Astrocyte of the spinal cord (primary cell): ENCODE data around the gene RBKS.
A peak's percentile ranks its signal among the peaks of the same experiment; 100 is the strongest.

Source experiments
- DNase-seq: peaks from one replicate; pipeline ENCODE4 v3.0.0; 2011; ENCODE audit warnings: low read depth, low spot score
- H3K4me3 ChIP-seq: 2 replicates; pipeline ENCODE4 v1.5.1; 2011; ENCODE audit warnings: low read depth, mild to moderate bottlenecking, low read length, moderate library complexity
- in situ Hi-C: cut with HindIII; loops from 2 replicates; pipeline ENCODE4 v1.10.0; 2017; ENCODE audit warnings: low sequenced_read_pairs
- TF ChIP-seq, protein P1 (sequence below): IDR thresholded peaks from 2 replicates; pipeline ENCODE4 v1.5.1; 2012; ENCODE audit warnings: low read depth, mild to moderate bottlenecking, low read length, inconsistent platforms

The RBKS gene

DNA sequence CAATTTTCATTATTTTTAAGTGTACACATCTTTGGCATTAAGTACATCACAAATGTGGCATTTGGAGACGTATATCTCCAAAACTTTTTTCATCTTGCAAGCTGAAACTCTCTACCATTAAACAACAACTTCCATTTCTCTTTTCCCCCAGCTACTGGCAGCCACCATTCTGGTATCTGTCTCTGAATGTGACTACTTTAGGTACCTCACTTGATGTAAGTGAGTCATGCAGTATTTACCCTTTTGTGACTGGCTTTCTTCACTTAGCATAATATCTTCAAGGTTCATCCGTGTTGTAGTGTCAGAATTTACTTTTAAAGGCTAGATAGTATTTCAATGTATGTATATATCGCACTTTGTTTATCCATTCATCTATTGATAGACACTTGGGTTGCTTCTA is 17.4 kb upstream of the RBKS start:
- TF ChIP-seq, protein P1, sequence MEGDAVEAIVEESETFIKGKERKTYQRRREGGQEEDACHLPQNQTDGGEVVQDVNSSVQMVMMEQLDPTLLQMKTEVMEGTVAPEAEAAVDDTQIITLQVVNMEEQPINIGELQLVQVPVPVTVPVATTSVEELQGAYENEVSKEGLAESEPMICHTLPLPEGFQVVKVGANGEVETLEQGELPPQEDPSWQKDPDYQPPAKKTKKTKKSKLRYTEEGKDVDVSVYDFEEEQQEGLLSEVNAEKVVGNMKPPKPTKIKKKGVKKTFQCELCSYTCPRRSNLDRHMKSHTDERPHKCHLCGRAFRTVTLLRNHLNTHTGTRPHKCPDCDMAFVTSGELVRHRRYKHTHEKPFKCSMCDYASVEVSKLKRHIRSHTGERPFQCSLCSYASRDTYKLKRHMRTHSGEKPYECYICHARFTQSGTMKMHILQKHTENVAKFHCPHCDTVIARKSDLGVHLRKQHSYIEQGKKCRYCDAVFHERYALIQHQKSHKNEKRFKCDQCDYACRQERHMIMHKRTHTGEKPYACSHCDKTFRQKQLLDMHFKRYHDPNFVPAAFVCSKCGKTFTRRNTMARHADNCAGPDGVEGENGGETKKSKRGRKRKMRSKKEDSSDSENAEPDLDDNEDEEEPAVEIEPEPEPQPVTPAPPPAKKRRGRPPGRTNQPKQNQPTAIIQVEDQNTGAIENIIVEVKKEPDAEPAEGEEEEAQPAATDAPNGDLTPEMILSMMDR, result no peak
- in situ Hi-C loops, result no loop called here
- DNase-seq, result no peak
- H3K4me3 ChIP-seq, result no peak overlapping the region

DNA sequence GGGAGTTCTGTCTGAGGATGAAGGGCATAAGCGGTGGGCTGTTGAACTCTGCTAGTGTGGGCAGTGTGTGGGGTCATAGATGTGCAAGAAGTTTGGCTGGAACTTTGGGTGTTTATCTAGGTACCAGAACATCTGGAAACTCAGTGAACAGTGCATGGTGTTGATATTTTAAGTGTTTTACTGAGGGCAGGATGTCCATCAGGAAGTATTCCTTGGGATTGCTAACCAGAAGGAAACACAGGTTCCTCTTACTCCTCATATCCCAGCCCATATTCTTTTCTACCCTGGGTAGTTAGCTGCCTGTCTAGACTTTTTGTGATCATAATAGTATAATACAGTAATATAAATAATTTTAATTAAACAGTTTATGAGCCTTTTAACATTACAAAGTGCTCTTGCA is 15.9 kb upstream of the RBKS start:
- TF ChIP-seq, protein P1, result no peak
- in situ Hi-C loops, result no loop called here
- no peak for DNase-seq
- no peak overlapping the region for H3K4me3 ChIP-seq

DNA sequence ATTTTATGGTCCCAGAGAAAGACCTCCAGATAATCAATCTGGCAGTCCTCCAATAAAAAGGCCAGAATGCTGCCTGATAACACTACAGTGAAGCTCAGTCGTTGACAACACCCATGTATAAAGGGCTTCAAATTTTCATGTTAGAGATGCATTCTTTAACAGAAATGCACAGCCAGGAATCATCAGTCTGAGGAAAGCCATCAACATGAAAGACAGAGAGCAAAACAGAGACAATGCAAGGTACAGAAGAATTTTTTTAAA is 14.1 kb upstream of the RBKS start:
- TF ChIP-seq, protein P1, result no peak
- H3K4me3 ChIP-seq, result no peak overlapping the region
- no peak for DNase-seq
- in situ Hi-C loops, result no loop called here

DNA sequence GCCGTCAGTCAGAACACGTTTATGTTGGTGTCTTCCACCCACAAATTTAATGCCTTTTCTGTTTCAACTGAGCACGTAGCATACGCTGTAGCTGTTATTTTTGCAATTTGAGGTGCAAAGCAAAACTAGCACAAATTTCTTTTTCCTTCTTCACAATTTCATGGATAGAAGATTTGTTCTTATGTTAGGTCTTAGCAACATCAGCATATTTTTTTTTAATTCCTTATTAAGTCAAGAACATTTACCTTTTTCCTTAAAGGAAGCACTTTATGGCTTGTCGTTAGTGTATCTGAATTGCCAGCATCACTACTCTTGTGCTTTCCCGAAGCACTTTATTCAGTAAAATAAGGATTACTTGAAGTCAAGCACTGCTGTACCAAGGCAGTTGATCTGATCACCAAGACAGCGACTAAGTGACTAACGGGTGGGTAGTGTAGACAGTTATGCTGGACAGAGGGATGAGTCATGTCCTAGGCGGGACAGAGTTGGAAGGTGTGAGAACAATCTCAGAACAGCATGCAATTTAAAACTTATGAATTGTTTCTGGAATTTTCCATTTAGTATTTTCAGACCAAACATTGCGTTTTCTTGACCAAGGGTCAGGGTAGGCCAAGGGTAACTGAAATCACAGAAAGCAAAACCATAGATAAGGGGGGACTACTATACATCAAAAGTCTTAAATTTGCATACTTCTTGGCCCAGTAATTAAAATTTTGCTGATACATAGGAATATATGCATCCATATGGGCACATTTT is 13.6 kb upstream of the RBKS start:
- in situ Hi-C loops, result no loop called here
- TF ChIP-seq, protein P1, result no peak
- H3K4me3 ChIP-seq, result no peak overlapping the region
- peak; percentile 57 for DNase-seq

DNA sequence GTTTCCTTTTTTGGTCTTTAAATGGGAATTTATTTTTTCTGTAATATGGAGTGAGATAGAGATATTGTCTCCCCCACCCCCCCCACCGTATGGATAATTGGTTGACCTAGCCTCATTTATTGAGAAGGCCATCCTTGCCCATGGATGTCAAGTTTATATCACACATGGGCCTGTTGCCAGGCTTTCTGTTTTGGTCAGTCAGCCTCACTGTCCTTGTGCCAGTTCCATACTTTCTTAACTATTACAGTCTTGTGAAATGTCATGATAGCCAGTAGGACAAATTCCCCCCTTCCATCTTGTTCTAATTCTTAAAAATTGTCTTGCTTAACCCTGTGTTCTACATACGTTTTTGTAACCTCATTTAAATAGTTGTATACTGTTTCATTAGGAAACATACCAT is 12.8 kb upstream of the RBKS start:
- in situ Hi-C loops, result no loop called here
- no peak for DNase-seq
- no peak overlapping the region for H3K4me3 ChIP-seq
- TF ChIP-seq, protein P1, result no peak

DNA sequence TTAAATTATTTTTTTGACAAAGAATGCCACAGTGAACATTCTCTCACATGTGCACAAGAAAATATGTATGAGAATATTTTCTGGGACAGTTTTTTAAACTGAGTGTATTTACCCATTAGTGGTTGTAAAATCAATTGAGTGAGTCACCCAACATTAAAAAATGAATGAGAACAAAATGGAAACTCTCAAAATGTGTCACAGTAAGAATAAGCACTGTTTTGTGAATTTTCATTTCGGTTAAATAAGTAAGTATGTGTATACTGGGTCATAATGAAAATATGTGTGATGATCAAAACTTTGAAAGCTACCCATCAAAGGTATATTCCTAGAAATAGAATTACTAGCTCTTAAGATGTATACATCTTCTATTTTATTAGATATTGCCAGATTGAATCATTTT is 11.9 kb upstream of the RBKS start:
- no peak overlapping the region for H3K4me3 ChIP-seq
- DNase-seq, result no peak
- TF ChIP-seq, protein P1, result no peak
- in situ Hi-C loops, result no loop called here

DNA sequence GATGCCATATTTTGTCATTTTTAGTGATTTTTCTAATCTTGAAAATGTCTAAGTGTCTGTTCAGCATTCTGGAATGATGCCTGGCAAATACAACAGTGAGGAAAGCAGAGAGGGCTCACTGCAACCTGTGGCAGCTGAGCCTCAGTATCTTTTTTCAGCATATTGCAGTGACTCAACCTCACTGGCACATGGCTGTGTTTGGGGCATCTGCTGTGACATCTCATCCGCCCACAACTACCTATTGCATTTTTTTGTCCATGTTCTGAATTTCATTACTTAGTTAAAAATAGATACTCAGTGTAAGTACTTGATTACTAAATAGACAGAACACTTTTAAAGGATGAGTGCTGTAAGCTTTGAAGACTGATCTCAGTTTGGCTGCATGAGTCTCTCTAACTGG is 11.0 kb upstream of the RBKS start:
- TF ChIP-seq, protein P1, result no peak
- in situ Hi-C loops, result no loop called here
- H3K4me3 ChIP-seq, result no peak overlapping the region
- DNase-seq, result no peak
